ENCODE data around the gene PAQR5. TPM values are rescaled to one million over a fixed set of nuclear protein-coding genes. Genes with fewer than 3 reads are reported as not detected.

Gene PAQR5
- total RNA-seq, 1 donor from 2014 or later, result 1.2 TPM

DNA sequence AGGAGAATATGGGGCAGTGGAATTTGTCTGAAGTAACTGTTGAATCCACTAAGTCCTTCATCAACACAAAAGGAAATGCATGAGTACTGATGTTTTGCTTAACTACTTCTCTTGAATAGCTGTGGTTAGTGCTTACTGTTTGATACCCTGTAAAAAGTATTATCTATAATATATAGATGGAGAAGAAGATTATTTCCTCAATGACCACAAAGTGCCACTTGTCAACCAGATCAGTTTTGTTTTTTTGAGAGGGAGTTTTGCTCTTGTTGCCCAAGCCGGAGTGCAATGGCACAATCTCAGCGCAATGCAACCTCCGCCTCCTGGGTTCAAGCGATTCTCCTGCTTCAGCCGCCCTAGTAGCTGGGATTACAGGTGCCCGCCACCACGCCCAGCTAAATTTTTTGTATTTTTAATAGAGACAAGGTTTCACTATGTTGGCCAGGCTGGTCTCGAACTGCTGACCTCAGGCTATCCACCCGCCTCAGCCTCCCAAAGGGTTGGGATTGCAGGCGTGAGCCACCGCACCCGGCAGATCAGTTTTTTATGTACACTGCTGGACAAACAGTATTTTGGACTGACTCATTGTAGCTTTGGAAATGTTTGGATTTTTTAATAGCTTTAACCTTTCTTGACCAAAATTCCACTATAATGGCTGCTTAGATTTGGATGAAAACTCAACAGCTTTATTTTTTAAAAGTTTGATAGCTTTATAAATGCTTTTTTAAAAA, 152.4 kb downstream of the PAQR5 start:
- Histone ChIP-seq H3K27ac (ENCODE audit: low read depth, low read length) (no peak overlapping the region), H3K36me3 (ENCODE audit: insufficient read depth, low read length) (peaks cover 40% of the 10 kb centered on the region), H2AFZ (ENCODE audit: low read depth, low read length) (no peak overlapping the region), H3K4me2 (ENCODE audit: low read length) (peak overlapping the region; percentile 96), H3K4me1 (ENCODE audit: insufficient read depth, low read length) (peaks cover 19% of the 10 kb centered on the region), H4K20me1 (ENCODE audit: insufficient read depth, low read length) (peaks cover 35% of the 10 kb centered on the region), H3K9ac (ENCODE audit: low read length) (no peak overlapping the region), H3K27me3 (ENCODE audit: insufficient read depth, low read length) (no peaks in the 10 kb centered on the region), H3K79me2 (ENCODE audit: insufficient read depth, low read length) (peaks cover 33% of the 10 kb centered on the region), H3K4me3 (ENCODE audit: insufficient read depth, low read depth, low read length) (no peak overlapping the region), H3K9me3 (ENCODE audit: insufficient read depth, low read depth, low read length) (no peaks in the 10 kb centered on the region)
- Mint-ChIP-seq H3K27ac (ENCODE audit: unreplicated experiment) (no peak overlapping the region), H3K27me3 (ENCODE audit: low read depth, unreplicated experiment) (no peaks in the 10 kb centered on the region), H3K4me3 (ENCODE audit: unreplicated experiment) (peak overlapping the region; percentile 27), H3K4me1 (ENCODE audit: low read depth, unreplicated experiment) (peaks cover 15% of the 10 kb centered on the region), H3K36me3 (ENCODE audit: low read depth, unreplicated experiment) (peaks cover 19% of the 10 kb centered on the region), H3K9me3 (ENCODE audit: unreplicated experiment) (no peaks in the 10 kb centered on the region)
- FAIRE-seq (no peak), DNase-seq (ENCODE audit: low read depth) (no peak)
- TF ChIP-seq EZH2 (IDR thresholded peaks at IDR 0.05; ENCODE audit: insufficient read depth, low read length), result no peak
- TF ChIP-seq, protein P1, sequence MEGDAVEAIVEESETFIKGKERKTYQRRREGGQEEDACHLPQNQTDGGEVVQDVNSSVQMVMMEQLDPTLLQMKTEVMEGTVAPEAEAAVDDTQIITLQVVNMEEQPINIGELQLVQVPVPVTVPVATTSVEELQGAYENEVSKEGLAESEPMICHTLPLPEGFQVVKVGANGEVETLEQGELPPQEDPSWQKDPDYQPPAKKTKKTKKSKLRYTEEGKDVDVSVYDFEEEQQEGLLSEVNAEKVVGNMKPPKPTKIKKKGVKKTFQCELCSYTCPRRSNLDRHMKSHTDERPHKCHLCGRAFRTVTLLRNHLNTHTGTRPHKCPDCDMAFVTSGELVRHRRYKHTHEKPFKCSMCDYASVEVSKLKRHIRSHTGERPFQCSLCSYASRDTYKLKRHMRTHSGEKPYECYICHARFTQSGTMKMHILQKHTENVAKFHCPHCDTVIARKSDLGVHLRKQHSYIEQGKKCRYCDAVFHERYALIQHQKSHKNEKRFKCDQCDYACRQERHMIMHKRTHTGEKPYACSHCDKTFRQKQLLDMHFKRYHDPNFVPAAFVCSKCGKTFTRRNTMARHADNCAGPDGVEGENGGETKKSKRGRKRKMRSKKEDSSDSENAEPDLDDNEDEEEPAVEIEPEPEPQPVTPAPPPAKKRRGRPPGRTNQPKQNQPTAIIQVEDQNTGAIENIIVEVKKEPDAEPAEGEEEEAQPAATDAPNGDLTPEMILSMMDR (IDR thresholded peaks at IDR 0.05; ENCODE audit: insufficient read depth, low read depth, low read length), result no peak

DNA sequence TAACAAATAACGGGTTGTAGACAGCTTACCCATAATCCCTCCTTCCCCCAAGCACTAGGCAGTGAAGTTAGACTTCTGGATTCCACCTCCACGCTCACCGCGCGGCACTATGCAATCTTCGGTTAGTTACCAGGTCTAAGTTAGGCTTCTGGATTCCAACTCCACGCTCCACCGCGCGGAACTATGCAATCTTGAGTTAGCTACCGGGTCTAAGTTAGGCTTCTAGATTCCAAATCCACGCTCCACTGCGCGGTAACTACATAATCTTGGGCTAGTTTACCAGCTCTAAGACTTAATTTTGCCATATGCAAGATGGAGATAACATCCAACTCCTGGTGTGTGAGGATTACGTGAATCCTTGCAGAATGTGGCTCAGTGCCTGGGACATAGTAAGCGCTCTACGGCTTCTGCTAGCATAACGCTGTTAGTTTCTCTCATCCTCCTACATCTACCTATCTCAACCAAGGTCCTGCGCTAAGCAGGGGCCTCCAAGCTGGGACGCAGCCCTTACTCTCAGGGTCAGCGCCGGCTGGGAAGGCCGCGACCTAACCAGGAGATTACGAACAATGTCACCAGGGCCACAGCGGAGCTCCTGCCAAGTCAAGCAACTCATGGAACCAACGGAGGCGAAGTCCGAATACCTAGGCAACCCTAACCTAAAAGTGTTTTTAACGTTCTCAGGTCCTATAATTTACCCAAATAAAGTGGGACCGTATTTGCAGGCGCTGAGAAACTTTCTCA, 153.4 kb downstream of the PAQR5 start:
- peaks cover 20% of the 10 kb centered on the region for H3K36me3 Mint-ChIP-seq (ENCODE audit: low read depth, unreplicated experiment)
- FAIRE-seq (no peak), DNase-seq (ENCODE audit: low read depth) (peak; percentile 53)
- H3K4me2 ChIP-seq (ENCODE audit: low read length), result peak overlapping the region; percentile 96
- H3K27ac ChIP-seq (ENCODE audit: low read depth, low read length), result peak overlapping the region; percentile 61
- peak overlapping the region; percentile 99 for H3K4me3 ChIP-seq (ENCODE audit: insufficient read depth, low read depth, low read length)
- peaks cover 19% of the 10 kb centered on the region for H3K4me1 ChIP-seq (ENCODE audit: insufficient read depth, low read length)
- H3K9me3 Mint-ChIP-seq (ENCODE audit: unreplicated experiment), result no peaks in the 10 kb centered on the region
- no peaks in the 10 kb centered on the region for H3K27me3 ChIP-seq (ENCODE audit: insufficient read depth, low read length)
- TF ChIP-seq, protein P1 (IDR thresholded peaks at IDR 0.05; ENCODE audit: insufficient read depth, low read depth, low read length), result no peak
- no peak for TF ChIP-seq EZH2 (IDR thresholded peaks at IDR 0.05; ENCODE audit: insufficient read depth, low read length)
- H3K9ac ChIP-seq (ENCODE audit: low read length), result peak overlapping the region; percentile 91
- H4K20me1 ChIP-seq (ENCODE audit: insufficient read depth, low read length), result peaks cover 44% of the 10 kb centered on the region
- no peaks in the 10 kb centered on the region for H3K9me3 ChIP-seq (ENCODE audit: insufficient read depth, low read depth, low read length)
- peak overlapping the region; percentile 99 for H3K27ac Mint-ChIP-seq (ENCODE audit: unreplicated experiment)
- H2AFZ ChIP-seq (ENCODE audit: low read depth, low read length), result peak overlapping the region; percentile 86
- peaks cover 38% of the 10 kb centered on the region for H3K36me3 ChIP-seq (ENCODE audit: insufficient read depth, low read length)
- peaks cover 33% of the 10 kb centered on the region for H3K79me2 ChIP-seq (ENCODE audit: insufficient read depth, low read length)
- peaks cover 18% of the 10 kb centered on the region for H3K4me1 Mint-ChIP-seq (ENCODE audit: low read depth, unreplicated experiment)
- no peaks in the 10 kb centered on the region for H3K27me3 Mint-ChIP-seq (ENCODE audit: low read depth, unreplicated experiment)
- peak overlapping the region; percentile 96 for H3K4me3 Mint-ChIP-seq (ENCODE audit: unreplicated experiment)

Measured in astrocyte (in vitro differentiated cells and primary cell).